ENCODE results near the gene CELF4. TPM values are rescaled to one million over a fixed set of nuclear protein-coding genes. Genes with fewer than 3 reads are reported as not detected.

Gene CELF4
- total and polyA plus RNA-seq, 10 donors, result 0.46 to 3.5 (median 0.78) TPM

DNA sequence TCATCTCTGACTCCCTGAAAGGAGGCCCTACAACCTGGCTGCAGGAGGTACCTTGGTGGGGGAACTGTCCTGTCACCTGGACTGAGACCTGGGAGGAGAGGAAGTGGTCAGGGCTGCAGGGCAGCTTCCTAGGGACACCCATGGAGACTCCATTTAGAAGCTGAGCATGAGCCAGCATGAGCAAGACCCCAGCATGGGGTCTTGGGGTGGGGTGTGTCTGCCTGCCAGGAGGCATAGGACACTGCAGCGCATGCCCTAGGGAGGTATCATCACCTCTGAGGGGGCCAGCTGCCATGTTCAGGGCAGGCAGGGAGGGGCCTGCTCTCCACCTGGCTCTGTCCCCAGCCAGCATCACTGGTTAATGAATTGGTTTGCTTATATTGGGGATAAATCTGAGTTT, 249.7 kb downstream of the CELF4 start:
- no peak overlapping the region for H3K4me3 ChIP-seq
- no peaks in the 10 kb centered on the region for H3K36me3 ChIP-seq
- TF ChIP-seq POLR2AphosphoS5 (IDR thresholded peaks at IDR 0.05) (no peak), POLR2A (IDR thresholded peaks at IDR 0.05) (no peak)
- TF ChIP-seq, protein P1, sequence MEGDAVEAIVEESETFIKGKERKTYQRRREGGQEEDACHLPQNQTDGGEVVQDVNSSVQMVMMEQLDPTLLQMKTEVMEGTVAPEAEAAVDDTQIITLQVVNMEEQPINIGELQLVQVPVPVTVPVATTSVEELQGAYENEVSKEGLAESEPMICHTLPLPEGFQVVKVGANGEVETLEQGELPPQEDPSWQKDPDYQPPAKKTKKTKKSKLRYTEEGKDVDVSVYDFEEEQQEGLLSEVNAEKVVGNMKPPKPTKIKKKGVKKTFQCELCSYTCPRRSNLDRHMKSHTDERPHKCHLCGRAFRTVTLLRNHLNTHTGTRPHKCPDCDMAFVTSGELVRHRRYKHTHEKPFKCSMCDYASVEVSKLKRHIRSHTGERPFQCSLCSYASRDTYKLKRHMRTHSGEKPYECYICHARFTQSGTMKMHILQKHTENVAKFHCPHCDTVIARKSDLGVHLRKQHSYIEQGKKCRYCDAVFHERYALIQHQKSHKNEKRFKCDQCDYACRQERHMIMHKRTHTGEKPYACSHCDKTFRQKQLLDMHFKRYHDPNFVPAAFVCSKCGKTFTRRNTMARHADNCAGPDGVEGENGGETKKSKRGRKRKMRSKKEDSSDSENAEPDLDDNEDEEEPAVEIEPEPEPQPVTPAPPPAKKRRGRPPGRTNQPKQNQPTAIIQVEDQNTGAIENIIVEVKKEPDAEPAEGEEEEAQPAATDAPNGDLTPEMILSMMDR (IDR thresholded peaks at IDR 0.05 in 8 of 11, conservative IDR thresholded peaks at IDR 0.05 in 3 of 11), result no peak
- intact Hi-C loops (cut with DNase I; ENCODE audit: low total_unique reads), result no loop called here
- no peaks in the 10 kb centered on the region for H3K27me3 ChIP-seq (replicated peaks in 1 of 7)
- 90 to 100% (median 100%) methylated on average over 1 of the region's 1 CpG; no CpG with 5 or more reads in 2 of the 5 donors for WGBS, 5 donors
- no peak overlapping the region for H3K27ac ChIP-seq
- no peaks in the 10 kb centered on the region for H3K9me3 ChIP-seq
- H3K4me1 ChIP-seq, result peaks cover 0 to 4% (median 0%) of the 10 kb centered on the region in 6 donors
- no peak for DNase-seq

DNA sequence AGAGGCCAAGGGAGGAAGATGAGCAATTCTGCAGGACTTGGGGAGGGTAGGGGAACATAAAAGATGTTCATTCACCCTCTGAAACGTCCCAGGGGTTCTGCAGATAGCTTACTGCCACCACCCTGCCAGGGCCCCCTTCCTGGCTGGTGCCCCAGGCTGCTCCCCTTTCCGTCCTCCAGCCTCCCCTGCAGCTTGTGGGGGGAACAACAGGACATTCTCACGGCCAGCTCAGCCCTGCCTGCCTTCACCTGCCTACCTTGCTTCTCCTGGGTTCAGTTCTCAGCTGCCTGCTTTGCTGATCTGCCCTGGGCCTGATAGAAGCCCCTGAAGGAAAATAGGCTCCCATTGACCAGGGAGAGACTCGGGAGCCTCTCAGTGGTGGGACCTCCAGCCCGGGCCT, 251.1 kb downstream of the CELF4 start:
- intact Hi-C loops (cut with DNase I; ENCODE audit: low total_unique reads), result no loop called here
- no peak overlapping the region for H3K27ac ChIP-seq
- H3K4me3 ChIP-seq, result no peak overlapping the region
- H3K27me3 ChIP-seq (replicated peaks in 1 of 7), result no peaks in the 10 kb centered on the region
- no peak for DNase-seq
- no peaks in the 10 kb centered on the region for H3K36me3 ChIP-seq
- no peaks in the 10 kb centered on the region for H3K9me3 ChIP-seq
- no peaks in the 10 kb centered on the region for H3K4me1 ChIP-seq
- 46 to 66% (median 54%) methylated on average over 3 to 5 of the region's 5 CpGs for WGBS, 5 donors
- no peak for TF ChIP-seq POLR2A (IDR thresholded peaks at IDR 0.05)
- no peak for TF ChIP-seq POLR2AphosphoS5 (IDR thresholded peaks at IDR 0.05)
- TF ChIP-seq, protein P1 (IDR thresholded peaks at IDR 0.05 in 8 of 11, conservative IDR thresholded peaks at IDR 0.05 in 3 of 11), result no peak

DNA sequence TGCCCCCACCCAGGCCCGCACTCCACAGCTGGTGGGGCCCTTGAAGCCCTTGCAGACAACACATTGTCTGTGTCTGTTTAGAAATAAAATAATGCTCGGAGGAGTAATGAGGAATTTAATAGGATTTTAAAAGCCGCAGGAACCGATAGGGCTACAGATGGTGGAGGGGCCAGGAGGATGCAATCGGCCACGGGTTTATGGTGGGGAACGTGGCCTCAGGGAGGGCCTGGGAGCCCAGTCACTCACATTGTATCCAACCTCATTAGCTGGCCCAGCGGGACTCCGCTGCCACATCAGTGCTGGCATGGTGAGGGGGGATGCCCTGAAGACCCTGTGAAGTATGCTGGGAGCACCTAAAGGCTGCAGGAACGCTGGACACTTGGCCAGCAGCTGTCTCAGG, 252.0 kb downstream of the CELF4 start:
- TF ChIP-seq, protein P1 (IDR thresholded peaks at IDR 0.05 in 8 of 11, conservative IDR thresholded peaks at IDR 0.05 in 3 of 11), result no peak
- no peak for TF ChIP-seq POLR2AphosphoS5 (IDR thresholded peaks at IDR 0.05)
- Histone ChIP-seq H3K27ac (no peak overlapping the region), H3K9me3 (no peaks in the 10 kb centered on the region), H3K4me3 (no peak overlapping the region), H3K4me1 (no peaks in the 10 kb centered on the region), H3K36me3 (no peaks in the 10 kb centered on the region), H3K27me3 (replicated peaks in 1 of 7) (no peaks in the 10 kb centered on the region)
- WGBS, 5 donors, result 74 to 90% (median 84%) methylated on average over 9 to 10 of the region's 10 CpGs
- intact Hi-C loops (cut with DNase I; ENCODE audit: low total_unique reads), result no loop called here
- no peak for DNase-seq

DNA sequence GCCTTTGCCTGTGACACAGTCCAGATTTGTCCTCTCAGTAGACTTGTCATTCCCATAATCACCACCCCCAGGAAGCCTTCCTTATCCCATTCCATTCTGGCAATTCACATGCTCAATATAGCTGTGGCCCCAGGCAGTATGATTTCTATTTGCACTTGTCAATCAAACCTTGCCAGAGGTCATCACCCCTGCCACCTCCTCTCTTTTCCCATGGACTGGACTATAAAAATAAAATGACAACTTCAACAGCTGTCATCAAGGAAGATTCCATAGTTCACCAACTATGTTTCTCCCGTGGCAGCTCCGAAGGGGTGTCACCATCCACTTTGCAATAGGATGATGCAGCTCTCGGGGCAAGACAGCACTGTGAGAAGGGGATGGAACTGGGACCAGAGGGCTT, 255.7 kb downstream of the CELF4 start:
- Histone ChIP-seq H3K4me1 (no peaks in the 10 kb centered on the region), H3K27ac (no peak overlapping the region), H3K4me3 (no peak overlapping the region), H3K27me3 (replicated peaks in 1 of 7) (no peaks in the 10 kb centered on the region), H3K36me3 (no peaks in the 10 kb centered on the region), H3K9me3 (no peaks in the 10 kb centered on the region)
- intact Hi-C loops (cut with DNase I; ENCODE audit: low total_unique reads), result no loop called here
- 77 to 90% (median 84%) methylated on average over 3 of the region's 3 CpGs for WGBS, 5 donors
- TF ChIP-seq POLR2A (IDR thresholded peaks at IDR 0.05) (no peak), POLR2AphosphoS5 (IDR thresholded peaks at IDR 0.05) (no peak)
- TF ChIP-seq, protein P1 (IDR thresholded peaks at IDR 0.05 in 8 of 11, conservative IDR thresholded peaks at IDR 0.05 in 3 of 11), result no peak
- no peak for DNase-seq

Data from spleen (tissue), 11 donors.